IPS-20b (cell line): ENCODE measurements around the gene BCL2L13.
"Not testable (repeated sequence)": the region's sequence is repeated elsewhere in the genome, so short reads cannot be mapped to it uniquely, and the experiment has no call there.

Experiments used
- H3K27ac ChIP-seq: one replicate; pipeline ENCODE4 v1.5.1; 2013; ENCODE audit warnings: low read length
- H3K27me3 ChIP-seq: 2 replicates; pipeline ENCODE4 v1.6.1; 2013; ENCODE audit warnings: mild to moderate bottlenecking, low read length, inconsistent platforms; ENCODE audit not compliant: insufficient read depth
- H3K36me3 ChIP-seq: 2 replicates; pipeline ENCODE4 v1.6.1; 2013; ENCODE audit warnings: low read depth, mild to moderate bottlenecking, inconsistent platforms, low read length, moderate library complexity; ENCODE audit not compliant: insufficient read depth
- H3K4me1 ChIP-seq: 2 replicates; pipeline ENCODE4 v1.6.1; 2013; ENCODE audit warnings: mild to moderate bottlenecking, control low read depth, inconsistent platforms, low read length, moderate library complexity; ENCODE audit not compliant: insufficient read depth
- H3K4me3 ChIP-seq: 2 replicates; pipeline ENCODE4 v1.5.1; 2013; ENCODE audit warnings: mild to moderate bottlenecking, low read length, inconsistent platforms
- H3K9ac ChIP-seq: 2 replicates; pipeline ENCODE4 v1.6.1; 2013; ENCODE audit warnings: low read depth, mild to moderate bottlenecking, inconsistent platforms, low read length, moderate library complexity
- H3K9me3 ChIP-seq: 2 replicates; pipeline ENCODE4 v1.6.1; 2013; ENCODE audit warnings: mild to moderate bottlenecking, low read depth, low read length, inconsistent platforms; ENCODE audit not compliant: insufficient read depth

BCL2L13 gene

GRCh38 chr22:17638182-17638431 lies 450 bp upstream of the BCL2L13 start:
- peaks cover 5% of the 10 kb centered on the region; the same call in 1 of the 2 replicates for H3K36me3 ChIP-seq
- H3K9ac ChIP-seq, result peak overlapping the region; percentile 90
- peak overlapping the region; percentile 82 for H3K4me3 ChIP-seq
- H3K9me3 ChIP-seq, result no peaks in the 10 kb centered on the region
- no peaks in the 10 kb centered on the region for H3K27me3 ChIP-seq
- H3K4me1 ChIP-seq, result no peaks in the 10 kb centered on the region; the same call in 1 of the 2 replicates
- H3K27ac ChIP-seq, result peak overlapping the region; percentile 90

- H3K4me1 ChIP-seq, result no peaks in the 10 kb centered on the region
- H3K27me3 ChIP-seq, result no peaks in the 10 kb centered on the region
- peak overlapping the region; percentile 90 for H3K9ac ChIP-seq
- peak overlapping the region; percentile 82 for H3K4me3 ChIP-seq
- peak overlapping the region; percentile 90 for H3K27ac ChIP-seq
- H3K36me3 ChIP-seq, result peaks cover 5% of the 10 kb centered on the region; the same call in 1 of the 2 replicates
- no peaks in the 10 kb centered on the region for H3K9me3 ChIP-seq
Observed at GRCh38 chr22:17639247-17639741, 737 bp downstream of the BCL2L13 start.

- Histone ChIP-seq H3K4me3 (no peak overlapping the region), H3K36me3 (peaks cover 5% of the 10 kb centered on the region; the same call in 1 of the 2 replicates)
Observed at GRCh38 chr22:17641269-17641668, 2.7 kb downstream of the BCL2L13 start.

GRCh38 chr22:17642357-17642756 lies 3.8 kb downstream of the BCL2L13 start:
- H3K27me3 ChIP-seq, H3K9ac ChIP-seq, H3K4me3 ChIP-seq, H3K27ac ChIP-seq, H3K36me3 ChIP-seq, H3K9me3 ChIP-seq, H3K4me1 ChIP-seq: not testable (repeated sequence)

More at GRCh38 chr22:17641269-17641668, 2.7 kb downstream of the BCL2L13 start:
- no peaks in the 10 kb centered on the region for H3K27me3 ChIP-seq
- no peak overlapping the region for H3K27ac ChIP-seq
- no peak overlapping the region for H3K9ac ChIP-seq
- H3K4me1 ChIP-seq, result no peaks in the 10 kb centered on the region
- H3K9me3 ChIP-seq, result no peaks in the 10 kb centered on the region

GRCh38 chr22:17647452-17647851 lies 8.9 kb downstream of the BCL2L13 start:
- Histone ChIP-seq H3K4me1 (no peaks in the 10 kb centered on the region), H3K27ac (no peak overlapping the region), H3K9ac (no peak overlapping the region)

GRCh38 chr22:17647991-17648390 lies 9.4 kb downstream of the BCL2L13 start:
- no peaks in the 10 kb centered on the region for H3K4me1 ChIP-seq
- H3K36me3 ChIP-seq, result no peaks in the 10 kb centered on the region
- H3K9me3 ChIP-seq, result no peaks in the 10 kb centered on the region
- H3K4me3 ChIP-seq, result no peak overlapping the region
- H3K27me3 ChIP-seq, result no peaks in the 10 kb centered on the region
- H3K27ac ChIP-seq, result no peak overlapping the region
- no peak overlapping the region for H3K9ac ChIP-seq

More at GRCh38 chr22:17647452-17647851, 8.9 kb downstream of the BCL2L13 start:
- H3K4me3 ChIP-seq, result no peak overlapping the region
- no peaks in the 10 kb centered on the region for H3K27me3 ChIP-seq
- H3K36me3 ChIP-seq, result no peaks in the 10 kb centered on the region
- H3K9me3 ChIP-seq, result no peaks in the 10 kb centered on the region

GRCh38 chr22:17648569-17648968 lies 10.0 kb downstream of the BCL2L13 start:
- Histone ChIP-seq H3K27ac (no peak overlapping the region), H3K4me3 (no peak overlapping the region), H3K4me1 (no peaks in the 10 kb centered on the region), H3K36me3 (no peaks in the 10 kb centered on the region), H3K27me3 (no peaks in the 10 kb centered on the region), H3K9ac (no peak overlapping the region), H3K9me3 (no peaks in the 10 kb centered on the region)

GRCh38 chr22:17655289-17655688 lies 16.7 kb downstream of the BCL2L13 start:
- no peaks in the 10 kb centered on the region for H3K4me1 ChIP-seq
- H3K9me3 ChIP-seq, result no peaks in the 10 kb centered on the region
- H3K4me3 ChIP-seq, result no peak overlapping the region
- no peaks in the 10 kb centered on the region for H3K27me3 ChIP-seq
- peaks cover 5% of the 10 kb centered on the region for H3K36me3 ChIP-seq
- no peak overlapping the region for H3K9ac ChIP-seq
- H3K27ac ChIP-seq, result no peak overlapping the region

GRCh38 chr22:17656870-17657395 lies 18.4 kb downstream of the BCL2L13 start:
- no peaks in the 10 kb centered on the region for H3K4me1 ChIP-seq
- H3K36me3 ChIP-seq, result peaks cover 10% of the 10 kb centered on the region
- H3K27ac ChIP-seq, result no peak overlapping the region
- H3K9ac ChIP-seq, result no peak overlapping the region
- H3K9me3 ChIP-seq, result no peaks in the 10 kb centered on the region
- no peak overlapping the region for H3K4me3 ChIP-seq
- no peaks in the 10 kb centered on the region for H3K27me3 ChIP-seq

- peaks cover 28% of the 10 kb centered on the region for H3K36me3 ChIP-seq
- no peaks in the 10 kb centered on the region for H3K27me3 ChIP-seq
- H3K27ac ChIP-seq, result no peak overlapping the region
- no peak overlapping the region for H3K4me3 ChIP-seq
- no peak overlapping the region for H3K9ac ChIP-seq
- H3K4me1 ChIP-seq, result no peaks in the 10 kb centered on the region
- H3K9me3 ChIP-seq, result no peaks in the 10 kb centered on the region
Observed at GRCh38 chr22:17664414-17665055, 26.0 kb downstream of the BCL2L13 start.

- no peak overlapping the region for H3K27ac ChIP-seq
- no peak overlapping the region for H3K9ac ChIP-seq
- no peaks in the 10 kb centered on the region for H3K4me1 ChIP-seq
- no peaks in the 10 kb centered on the region for H3K9me3 ChIP-seq
- no peaks in the 10 kb centered on the region for H3K27me3 ChIP-seq
- H3K36me3 ChIP-seq, result peaks cover 24% of the 10 kb centered on the region
- H3K4me3 ChIP-seq, result no peak overlapping the region
Observed at GRCh38 chr22:17665248-17665647, 26.7 kb downstream of the BCL2L13 start.

- H3K27me3 ChIP-seq, result no peaks in the 10 kb centered on the region
- H3K27ac ChIP-seq, result no peak overlapping the region
- no peak overlapping the region for H3K9ac ChIP-seq
- H3K4me1 ChIP-seq, result no peaks in the 10 kb centered on the region
- H3K36me3 ChIP-seq, result peaks cover 21% of the 10 kb centered on the region
- H3K4me3 ChIP-seq, result no peak overlapping the region
- H3K9me3 ChIP-seq, result no peaks in the 10 kb centered on the region
Observed at GRCh38 chr22:17665854-17666253, 27.3 kb downstream of the BCL2L13 start.
